ENCODE data around the gene POLR2E.
A peak's percentile ranks its signal among the peaks of the same experiment; 100 is the strongest.

The POLR2E gene

DNA sequence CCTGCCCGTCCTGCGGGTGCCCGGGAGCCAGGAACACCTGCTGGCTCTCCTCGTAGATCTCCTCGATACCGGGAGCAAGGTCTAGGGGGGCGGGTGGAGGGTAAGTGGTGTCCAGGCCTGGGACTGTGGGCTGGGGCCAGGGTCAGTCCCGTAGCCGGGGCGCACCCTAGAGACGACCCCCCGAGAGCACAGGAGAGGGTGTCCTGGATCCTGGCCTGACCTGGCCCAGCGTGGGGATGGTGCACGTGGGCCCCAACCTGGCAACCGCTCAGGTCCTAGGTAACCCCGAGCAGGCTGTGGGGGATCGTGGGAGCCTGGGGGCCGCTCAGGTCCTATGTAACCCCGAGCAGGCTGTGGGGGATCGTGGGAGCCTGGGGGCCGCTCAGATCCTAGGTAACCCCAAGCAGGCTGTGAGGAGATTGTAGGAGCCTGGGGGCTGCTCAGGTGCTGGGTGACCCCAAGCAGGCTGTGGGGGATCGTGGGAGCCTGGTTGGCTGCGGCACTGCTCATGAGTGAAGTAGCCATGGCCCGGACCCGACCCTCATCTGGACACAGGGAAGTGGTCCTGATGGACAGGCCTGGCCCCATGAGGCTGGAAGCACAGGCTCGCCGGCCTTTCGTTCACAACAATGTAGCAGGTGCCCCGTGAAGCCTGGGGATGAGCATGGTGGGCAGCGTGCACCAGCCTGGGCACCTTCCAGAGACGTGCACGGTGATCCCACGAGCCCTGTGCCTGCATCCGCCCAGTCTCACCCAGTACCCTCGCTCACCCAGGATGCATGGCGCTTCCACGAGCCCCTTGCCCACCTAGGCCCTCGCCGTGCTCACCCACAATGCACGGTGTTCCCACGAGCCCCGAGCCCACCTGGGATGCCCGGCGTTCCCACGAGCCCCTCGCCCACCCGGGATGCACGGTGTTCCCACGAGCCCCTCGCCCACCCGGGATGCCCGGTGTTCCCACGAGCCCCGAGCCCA lies 14.8 kb upstream of the POLR2E start:
- H3K9ac ChIP-seq (ENCODE audit: low read length in 2 of 2): no peak overlapping the region
- H3K9me3 ChIP-seq (ENCODE audit: control insufficient read depth in 2 of 2, low read length in 2 of 2): no peaks in the 10 kb centered on the region
- no peaks in the 10 kb centered on the region for H3K27me3 ChIP-seq (ENCODE audit: control insufficient read depth in 1 of 2, insufficient read depth in 2 of 2, low read length in 2 of 2)
- H3K36me3 ChIP-seq (ENCODE audit: control insufficient read depth in 2 of 2, insufficient read depth in 2 of 2, low read length in 2 of 2): peaks cover 12 to 14% of the 10 kb centered on the region in 2 donors
- peak overlapping the region; percentile 18 for H3K27ac ChIP-seq (ENCODE audit: low read length)
- no peak overlapping the region for H3K4me3 ChIP-seq (ENCODE audit: low read length in 2 of 2)
- H3K4me1 ChIP-seq (ENCODE audit: control insufficient read depth, insufficient read depth, low read length): peaks cover 34% of the 10 kb centered on the region

DNA sequence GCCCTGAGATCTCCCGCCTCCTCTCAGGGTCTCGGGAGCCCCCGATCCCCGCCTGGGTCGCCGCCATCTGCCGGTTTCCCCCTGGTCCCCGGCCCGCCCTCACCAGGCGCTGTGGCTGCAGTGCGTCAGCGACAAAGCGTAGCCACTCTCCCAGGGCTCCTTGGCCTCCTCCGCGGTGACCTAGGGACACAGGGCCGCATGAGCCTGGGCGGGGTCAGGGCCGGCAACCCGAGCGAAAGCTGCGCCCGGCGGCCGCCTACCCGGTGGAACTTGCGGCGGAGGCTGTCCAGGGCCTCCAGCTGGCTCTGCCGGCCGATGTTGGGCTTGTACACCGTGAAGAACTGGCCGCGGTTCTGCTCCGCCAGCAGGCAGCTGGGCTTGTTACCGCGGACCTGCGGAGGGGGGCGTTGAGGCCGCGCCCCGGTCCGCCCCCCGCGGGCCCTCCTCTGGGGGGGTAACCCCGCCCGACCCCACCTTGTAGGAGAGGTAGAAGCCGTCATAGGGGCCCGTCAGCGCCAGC lies 13.9 kb upstream of the POLR2E start:
- no peaks in the 10 kb centered on the region for H3K9me3 ChIP-seq (ENCODE audit: control insufficient read depth in 2 of 2, low read length in 2 of 2)
- no peak overlapping the region for H3K27ac ChIP-seq (ENCODE audit: low read length)
- peaks cover 36% of the 10 kb centered on the region for H3K4me1 ChIP-seq (ENCODE audit: control insufficient read depth, insufficient read depth, low read length)
- H3K4me3 ChIP-seq (ENCODE audit: low read length in 2 of 2): no peak overlapping the region
- no peak overlapping the region for H3K9ac ChIP-seq (ENCODE audit: low read length in 2 of 2)
- no peaks in the 10 kb centered on the region for H3K27me3 ChIP-seq (ENCODE audit: control insufficient read depth in 1 of 2, insufficient read depth in 2 of 2, low read length in 2 of 2)
- peaks cover 10 to 14% of the 10 kb centered on the region in 2 donors for H3K36me3 ChIP-seq (ENCODE audit: control insufficient read depth in 2 of 2, insufficient read depth in 2 of 2, low read length in 2 of 2)

DNA sequence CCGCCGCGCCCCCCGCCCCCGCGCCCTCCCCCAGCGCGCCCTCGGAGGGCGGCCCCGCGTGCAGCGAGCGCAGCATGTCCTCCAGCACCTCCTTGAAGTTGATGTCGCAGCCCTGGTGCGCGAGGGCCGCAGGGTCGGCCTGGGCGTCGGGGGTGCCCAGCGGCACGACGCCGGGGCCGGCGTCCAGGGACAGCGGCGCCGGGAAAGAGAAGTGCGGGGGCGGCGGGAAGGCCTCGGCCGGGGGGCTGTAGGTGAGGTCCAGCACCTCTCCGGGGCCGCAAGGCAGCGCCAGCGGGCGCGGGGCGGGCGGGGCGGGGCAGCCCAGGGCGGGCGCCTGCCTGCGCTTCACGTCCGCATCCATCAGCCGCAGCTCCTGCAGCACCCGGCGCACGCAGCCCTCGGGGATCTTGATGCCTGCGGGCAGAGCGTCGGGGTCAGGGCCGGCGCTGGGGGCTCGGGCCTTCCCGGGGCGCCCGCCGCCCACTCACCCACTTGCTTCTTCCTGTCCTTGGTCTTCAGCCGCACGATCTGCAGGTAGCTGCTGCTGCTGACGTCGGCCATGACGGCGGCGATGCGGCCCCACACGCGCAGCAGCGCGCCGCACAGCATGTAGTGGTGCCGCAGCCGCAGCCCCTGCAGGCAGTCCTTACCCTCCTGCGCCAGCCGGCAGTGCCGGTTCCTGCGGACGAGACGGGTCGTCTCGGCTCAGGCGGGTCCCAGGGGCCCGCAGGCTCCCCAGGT lies 13.3 kb upstream of the POLR2E start:
- H3K4me3 ChIP-seq (ENCODE audit: low read length in 2 of 2): no peak overlapping the region
- no peaks in the 10 kb centered on the region for H3K27me3 ChIP-seq (ENCODE audit: control insufficient read depth in 1 of 2, insufficient read depth in 2 of 2, low read length in 2 of 2)
- peaks cover 10 to 14% of the 10 kb centered on the region in 2 donors for H3K36me3 ChIP-seq (ENCODE audit: control insufficient read depth in 2 of 2, insufficient read depth in 2 of 2, low read length in 2 of 2)
- no peak overlapping the region for H3K27ac ChIP-seq (ENCODE audit: low read length)
- no peak overlapping the region for H3K9ac ChIP-seq (ENCODE audit: low read length in 2 of 2)
- peaks cover 30% of the 10 kb centered on the region for H3K4me1 ChIP-seq (ENCODE audit: control insufficient read depth, insufficient read depth, low read length)
- H3K9me3 ChIP-seq (ENCODE audit: control insufficient read depth in 2 of 2, low read length in 2 of 2): no peaks in the 10 kb centered on the region

DNA sequence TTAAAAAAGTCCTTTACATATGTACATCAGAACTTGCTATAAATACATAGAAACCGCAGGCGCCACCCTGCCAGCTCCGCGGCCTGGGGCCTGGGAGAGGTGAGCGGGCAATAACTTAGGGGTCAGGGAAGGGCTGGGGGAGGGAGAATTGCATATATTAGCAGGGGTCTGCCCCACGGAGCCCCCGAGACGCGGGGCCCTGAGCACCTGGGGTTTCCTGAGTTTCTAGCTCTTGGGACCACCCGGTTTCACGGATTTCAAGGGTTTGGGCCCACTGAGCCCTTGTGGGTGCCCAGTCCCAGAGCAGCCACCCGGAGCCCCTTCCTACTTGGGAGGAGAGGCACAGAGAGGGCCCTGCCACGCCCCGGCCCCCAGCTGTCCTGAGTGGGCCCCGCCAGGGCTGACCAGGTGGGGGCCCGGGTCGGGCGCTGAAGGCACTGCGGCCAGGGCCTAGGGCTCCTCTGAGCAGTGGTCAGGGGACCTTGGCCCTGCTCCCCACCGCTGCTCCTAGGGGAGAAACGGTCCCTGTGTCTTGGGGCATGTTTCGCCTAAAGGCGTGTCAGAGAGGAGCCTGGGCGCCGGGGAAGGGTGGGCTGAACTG lies 12.6 kb upstream of the POLR2E start:
- Histone ChIP-seq H3K9me3 (ENCODE audit: control insufficient read depth in 2 of 2, low read length in 2 of 2) (no peaks in the 10 kb centered on the region), H3K9ac (ENCODE audit: low read length in 2 of 2) (no peak overlapping the region), H3K27me3 (ENCODE audit: control insufficient read depth in 1 of 2, insufficient read depth in 2 of 2, low read length in 2 of 2) (no peaks in the 10 kb centered on the region), H3K27ac (ENCODE audit: low read length) (no peak overlapping the region), H3K36me3 (ENCODE audit: control insufficient read depth in 2 of 2, insufficient read depth in 2 of 2, low read length in 2 of 2) (peaks cover 10 to 14% of the 10 kb centered on the region in 2 donors), H3K4me3 (ENCODE audit: low read length in 2 of 2) (no peak overlapping the region), H3K4me1 (ENCODE audit: control insufficient read depth, insufficient read depth, low read length) (peaks cover 31% of the 10 kb centered on the region)

DNA sequence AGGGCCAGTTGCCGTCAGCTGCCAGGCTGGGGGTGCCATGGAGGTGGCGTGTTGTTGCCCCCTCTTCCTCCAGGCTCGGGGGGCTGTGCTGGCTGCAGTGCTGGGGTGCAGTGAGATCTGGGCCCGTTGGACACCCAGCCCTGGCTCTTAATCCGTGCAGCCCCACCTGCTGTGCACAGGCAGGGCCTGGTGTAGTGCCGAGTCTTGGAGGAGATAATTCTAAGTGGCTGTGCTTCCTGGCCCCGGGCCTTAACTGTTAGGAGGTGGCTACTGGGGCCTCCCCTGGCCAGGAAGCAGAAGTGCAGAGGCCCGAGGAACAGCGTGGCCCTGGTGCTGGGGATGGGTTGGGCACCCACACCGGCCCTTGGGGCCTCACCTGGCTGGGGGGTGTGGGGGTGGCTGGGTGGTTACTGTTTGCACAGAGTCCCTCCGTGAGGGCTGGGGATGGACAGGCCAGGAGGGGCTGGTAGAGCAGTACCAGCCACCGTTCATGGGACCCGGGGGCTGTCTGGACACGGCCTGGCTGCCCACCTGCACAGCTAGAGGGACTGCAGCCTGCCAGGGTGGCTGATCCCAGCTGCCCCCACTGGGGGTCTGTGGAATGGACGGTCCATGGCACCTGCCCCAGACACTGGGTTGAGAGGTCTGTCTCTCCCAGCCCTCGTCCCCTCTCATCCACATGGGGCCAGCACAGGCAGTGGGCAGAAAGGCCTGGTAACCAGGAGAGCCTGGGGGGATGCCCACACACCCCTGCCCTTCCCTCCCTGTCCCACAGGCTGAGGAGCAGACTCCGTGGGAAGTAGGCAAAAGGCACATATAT lies 11.9 kb upstream of the POLR2E start:
- Histone ChIP-seq H3K27me3 (ENCODE audit: control insufficient read depth in 1 of 2, insufficient read depth in 2 of 2, low read length in 2 of 2) (no peaks in the 10 kb centered on the region), H3K9me3 (ENCODE audit: control insufficient read depth in 2 of 2, low read length in 2 of 2) (no peaks in the 10 kb centered on the region), H3K9ac (ENCODE audit: low read length in 2 of 2) (no peak overlapping the region), H3K36me3 (ENCODE audit: control insufficient read depth in 2 of 2, insufficient read depth in 2 of 2, low read length in 2 of 2) (peaks cover 10 to 14% of the 10 kb centered on the region in 2 donors), H3K27ac (ENCODE audit: low read length) (no peak overlapping the region), H3K4me1 (ENCODE audit: control insufficient read depth, insufficient read depth, low read length) (peaks cover 33% of the 10 kb centered on the region), H3K4me3 (ENCODE audit: low read length in 2 of 2) (no peak overlapping the region)

DNA sequence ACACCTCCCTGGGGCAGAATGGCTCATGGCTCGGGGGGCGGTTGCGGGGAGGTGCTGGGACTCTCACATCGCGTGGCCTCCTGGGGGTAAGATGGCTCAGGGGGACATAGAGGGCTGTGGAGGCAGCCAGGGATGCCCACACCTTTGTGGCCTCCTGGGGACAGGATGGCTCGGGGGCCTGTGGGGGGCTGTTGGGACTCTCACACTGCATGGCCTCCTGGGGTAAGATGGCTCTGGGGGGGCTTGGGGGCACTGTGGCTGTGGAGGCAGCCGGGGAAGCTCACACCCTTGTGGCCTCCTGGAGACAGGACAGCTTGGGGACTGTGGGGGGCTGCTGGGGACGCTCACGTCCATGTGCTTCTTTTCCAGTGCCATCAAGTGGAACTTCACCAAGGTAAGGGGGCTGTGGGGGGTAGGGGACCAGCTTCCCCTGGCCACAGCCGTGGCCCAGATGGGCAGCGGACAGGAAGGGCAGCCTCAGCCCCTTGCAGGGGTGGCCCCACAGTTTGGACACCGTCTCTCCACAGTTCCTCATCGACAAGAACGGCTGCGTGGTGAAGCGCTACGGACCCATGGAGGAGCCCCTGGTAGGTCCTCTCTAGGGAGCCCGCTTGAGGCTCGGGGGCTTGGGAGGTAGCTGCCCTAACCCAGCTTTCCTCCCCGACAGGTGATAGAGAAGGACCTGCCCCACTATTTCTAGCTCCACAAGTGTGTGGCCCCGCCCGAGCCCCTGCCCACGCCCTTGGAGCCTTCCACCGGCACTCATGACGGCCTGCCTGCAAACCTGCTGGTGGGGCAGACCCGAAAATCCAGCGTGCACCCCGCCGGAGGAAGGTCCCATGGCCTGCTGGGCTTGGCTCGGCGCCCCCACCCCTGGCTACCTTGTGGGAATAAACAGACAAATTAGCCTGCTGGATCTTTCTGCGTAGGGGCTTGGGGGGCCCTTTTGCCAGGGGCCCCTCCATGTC lies 11.0 kb upstream of the POLR2E start:
- Histone ChIP-seq H3K4me1 (ENCODE audit: control insufficient read depth, insufficient read depth, low read length) (peaks cover 41% of the 10 kb centered on the region), H3K27ac (ENCODE audit: low read length) (peak overlapping the region; percentile 11), H3K9me3 (ENCODE audit: control insufficient read depth in 2 of 2, low read length in 2 of 2) (no peaks in the 10 kb centered on the region), H3K4me3 (ENCODE audit: low read length in 2 of 2) (no peak overlapping the region), H3K9ac (ENCODE audit: low read length in 2 of 2) (no peak overlapping the region), H3K36me3 (ENCODE audit: control insufficient read depth in 2 of 2, insufficient read depth in 2 of 2, low read length in 2 of 2) (peaks cover 10 to 14% of the 10 kb centered on the region in 2 donors), H3K27me3 (ENCODE audit: control insufficient read depth in 1 of 2, insufficient read depth in 2 of 2, low read length in 2 of 2) (no peaks in the 10 kb centered on the region)

DNA sequence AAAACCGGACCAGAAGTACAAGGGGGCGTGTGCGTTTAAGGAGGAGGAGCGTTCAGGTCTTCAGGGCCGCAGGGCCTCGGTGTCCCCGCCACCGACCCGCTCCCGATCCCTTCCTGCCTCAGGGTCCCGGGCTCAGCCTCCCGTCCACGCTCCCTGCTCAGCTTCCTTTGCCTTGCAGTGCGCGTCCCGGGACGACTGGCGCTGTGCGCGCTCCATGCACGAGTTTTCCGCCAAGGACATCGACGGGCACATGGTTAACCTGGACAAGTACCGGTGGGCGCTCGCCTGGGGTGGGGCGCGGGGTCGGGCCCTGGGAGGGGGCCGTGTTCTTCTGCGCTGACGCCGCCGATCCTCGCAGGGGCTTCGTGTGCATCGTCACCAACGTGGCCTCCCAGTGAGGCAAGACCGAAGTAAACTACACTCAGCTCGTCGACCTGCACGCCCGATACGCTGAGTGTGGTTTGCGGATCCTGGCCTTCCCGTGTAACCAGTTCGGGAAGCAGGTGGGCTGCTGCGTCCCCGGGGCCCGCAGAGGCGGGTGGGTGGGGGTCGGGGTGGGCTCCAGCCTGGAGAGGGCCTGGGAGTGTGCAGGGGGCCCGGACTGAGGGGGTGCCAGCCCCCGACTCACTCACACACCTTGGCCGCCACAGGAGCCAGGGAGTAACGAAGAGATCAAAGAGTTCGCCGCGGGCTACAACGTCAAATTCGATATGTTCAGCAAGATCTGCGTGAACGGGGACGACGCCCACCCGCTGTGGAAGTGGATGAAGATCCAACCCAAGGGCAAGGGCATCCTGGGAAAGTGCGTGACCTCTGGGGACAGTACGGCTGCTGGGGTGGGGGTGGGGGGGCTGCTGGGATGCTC lies 10.1 kb upstream of the POLR2E start:
- H3K4me1 ChIP-seq (ENCODE audit: control insufficient read depth, insufficient read depth, low read length): peaks cover 41% of the 10 kb centered on the region
- H3K4me3 ChIP-seq (ENCODE audit: low read length in 2 of 2): peak overlapping the region; percentile 71 to 77
- H3K27me3 ChIP-seq (ENCODE audit: control insufficient read depth in 1 of 2, insufficient read depth in 2 of 2, low read length in 2 of 2): no peaks in the 10 kb centered on the region
- peak overlapping the region; percentile 66 to 71 for H3K9ac ChIP-seq (ENCODE audit: low read length in 2 of 2)
- no peaks in the 10 kb centered on the region for H3K9me3 ChIP-seq (ENCODE audit: control insufficient read depth in 2 of 2, low read length in 2 of 2)
- peak overlapping the region; percentile 88 for H3K27ac ChIP-seq (ENCODE audit: low read length)
- peaks cover 8 to 10% of the 10 kb centered on the region in 2 donors for H3K36me3 ChIP-seq (ENCODE audit: control insufficient read depth in 2 of 2, insufficient read depth in 2 of 2, low read length in 2 of 2)

DNA sequence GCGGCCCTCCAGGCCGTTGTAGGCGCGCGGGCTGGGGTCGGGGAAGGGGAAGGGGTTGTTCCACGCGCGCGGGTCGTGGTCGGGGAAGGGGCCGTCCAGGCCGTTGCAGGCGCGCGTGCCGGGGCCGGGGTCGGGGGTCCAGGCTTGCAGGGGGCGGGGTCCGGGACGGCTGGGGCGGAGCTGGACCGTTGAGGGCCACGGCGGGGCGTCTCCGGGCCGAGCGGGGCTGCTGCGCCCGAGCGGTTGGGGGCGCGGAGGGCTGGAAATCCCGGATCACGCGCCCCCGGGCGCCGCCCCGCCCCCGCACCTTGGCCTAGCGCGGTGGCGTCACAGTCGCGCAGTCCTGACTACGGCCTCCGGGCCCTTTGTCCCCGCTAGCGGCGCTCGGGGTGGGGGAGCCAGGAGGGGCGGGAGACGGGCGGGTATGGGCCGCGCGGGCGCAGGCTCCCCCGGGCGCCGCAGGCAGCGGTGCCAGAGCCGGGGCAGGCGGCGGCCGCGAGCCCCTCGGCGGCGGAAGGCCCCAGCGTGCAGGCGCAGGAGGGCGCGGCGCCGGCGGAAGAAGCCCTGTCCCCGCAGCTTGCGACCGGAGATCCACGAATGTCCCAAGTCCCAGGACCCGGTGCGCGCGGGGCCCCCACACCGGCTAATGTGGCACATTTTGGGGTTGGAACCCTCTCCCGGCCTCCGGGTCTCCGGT lies 9.3 kb upstream of the POLR2E start:
- Histone ChIP-seq H3K9ac (ENCODE audit: low read length in 2 of 2) (peak overlapping the region; percentile 66 to 71), H3K9me3 (ENCODE audit: control insufficient read depth in 2 of 2, low read length in 2 of 2) (no peaks in the 10 kb centered on the region), H3K4me1 (ENCODE audit: control insufficient read depth, insufficient read depth, low read length) (peaks cover 41% of the 10 kb centered on the region), H3K27me3 (ENCODE audit: control insufficient read depth in 1 of 2, insufficient read depth in 2 of 2, low read length in 2 of 2) (no peaks in the 10 kb centered on the region), H3K4me3 (ENCODE audit: low read length in 2 of 2) (peak overlapping the region; percentile 71 to 77), H3K27ac (ENCODE audit: low read length) (peak overlapping the region; percentile 88), H3K36me3 (ENCODE audit: control insufficient read depth in 2 of 2, insufficient read depth in 2 of 2, low read length in 2 of 2) (peaks cover 6 to 10% of the 10 kb centered on the region in 2 donors)

Measured in stomach smooth muscle (tissue), 2 donors.